HCT116 (cell line): ENCODE results near the gene DHX58. TPM values are rescaled to one million over a fixed set of nuclear protein-coding genes. Genes with fewer than 3 reads are reported as not detected.

Experiments
- ATAC-seq: fragments of 200-7000 bp; cut with Tn5 transposase; 2 replicates; pipeline ENCODE4 v1.9.1; 2020; ENCODE audit warnings: mild to moderate bottlenecking, moderate library complexity
- BruUV-seq: library from RNA; stranded (reverse); fragments of 400-500 nt; replicated peaks from 2 replicates; lab custom pipeline; 2021; lab: Mats Ljungman, UMichigan
- CTCF ChIA-PET: fragments of 300-600 bp; sonication (Branson Sonifier 250); formaldehyde crosslinking; loops from one replicate; lab custom pipeline; 2021; ENCODE audit warnings: antibody characterized with exemption; lab: Charles Lee
- POLR2A ChIA-PET: fragments of 300-600, 350-600 bp; sonication (Branson Sonifier 250); formaldehyde crosslinking; loops from one replicate; lab custom pipeline; 2021; ENCODE audit warnings: antibody characterized with exemption; lab: Charles Lee
- RAD21 ChIA-PET, 2 experiments: fragments of 300-600 bp; sonication (Branson Sonifier 250); formaldehyde crosslinking; loops; one replicate each; lab custom pipeline; 2023; ENCODE audit warnings: low total read pairs in 2 of 2; ENCODE audit not compliant: uncharacterized antibody in 2 of 2, unreplicated experiment in 2 of 2, low non-redundant PET in 1 of 2; lab: Charles Lee
- DNase-seq: peaks from one replicate; pipeline ENCODE4 v3.0.0-alpha.2; 2010; ENCODE audit warnings: low read depth, low spot score
- H2AFZ ChIP-seq: fragments of 200-600 bp; shearing (Covaris generic), sonication (generic); 2 replicates; pipeline ENCODE4 v1.6.1; 2017; ENCODE audit warnings: low read depth, mixed run types, mixed read lengths, antibody characterized with exemption, low read length; ENCODE audit not compliant: poor library complexity, severe bottlenecking
- H3K27ac ChIP-seq: 2 replicates; pipeline ENCODE4 v1.5.1; 2012; ENCODE audit warnings: low read depth, low read length
- H3K27me3 ChIP-seq: fragments of 200-600 bp; sonication (generic); 2 replicates; pipeline ENCODE4 v1.6.1; 2016; ENCODE audit warnings: mixed run types, low read length, mixed read lengths; ENCODE audit not compliant: insufficient read depth
- H3K36me3 ChIP-seq, 2 experiments: fragments of 200-500 bp in 1 of 2; fragments of 200-600 bp in 1 of 2; sonication (Bioruptor generic) in 1 of 2; sonication (generic) in 1 of 2; 2 replicates each; pipeline versions ENCODE4 v1.5.1 to v1.6.1; 2014 to 2016; ENCODE audit warnings: low read length in 2 of 2, inconsistent platforms in 1 of 2, mixed read lengths in 1 of 2, mixed run types in 1 of 2; ENCODE audit not compliant: insufficient read depth in 2 of 2, control insufficient read depth in 1 of 2
- H3K4me1 ChIP-seq, 2 experiments: fragments of 200-600 bp in 1 of 2; sonication (generic) in 1 of 2; 2 replicates each; pipeline versions ENCODE4 v1.5.1 to v1.6.1; 2012 to 2017; ENCODE audit warnings: low read length in 2 of 2, inconsistent platforms in 1 of 2, mild to moderate bottlenecking in 1 of 2, mixed read lengths in 1 of 2, mixed run types in 1 of 2, moderate library complexity in 1 of 2; ENCODE audit not compliant: insufficient read depth in 2 of 2, control insufficient read depth in 1 of 2
- H3K4me2 ChIP-seq: fragments of 200-600 bp; sonication (generic); 2 replicates; pipeline ENCODE4 v1.6.1; 2017; ENCODE audit warnings: mixed run types, low read length, mixed read lengths
- H3K4me3 ChIP-seq, 2 experiments: fragments of 200-600 bp in 1 of 2; sonication (generic) in 1 of 2; replicated peaks in 1 of 2; 2 replicates each; pipeline ENCODE4 v1.5.1; 2011 to 2016; ENCODE audit warnings: low read length in 2 of 2, control low read depth in 1 of 2, low read depth in 1 of 2, mild to moderate bottlenecking in 1 of 2, mixed read lengths in 1 of 2, mixed run types in 1 of 2
- H3K79me2 ChIP-seq: fragments of 200-600 bp; sonication (generic); 2 replicates; pipeline ENCODE4 v1.6.1; 2017; ENCODE audit warnings: mild to moderate bottlenecking, mixed run types, low read length, moderate library complexity, mixed read lengths; ENCODE audit not compliant: insufficient read depth
- H3K9ac ChIP-seq: fragments of 200-600 bp; sonication (generic); 2 replicates; pipeline ENCODE4 v1.6.1; 2016; ENCODE audit warnings: low read length, mixed read lengths
- H3K9me2 ChIP-seq: fragments of 200-600 bp; sonication (generic), shearing (Covaris generic); 2 replicates; pipeline ENCODE4 v1.6.1; 2017; ENCODE audit warnings: mixed run types, mild to moderate bottlenecking, moderate library complexity; ENCODE audit not compliant: insufficient read depth
- H3K9me3 ChIP-seq, 2 experiments: fragments of 200-500 bp in 1 of 2; fragments of 200-600 bp in 1 of 2; sonication (Bioruptor generic) in 1 of 2; sonication (generic) in 1 of 2; 2 replicates each; pipeline ENCODE4 v1.6.1; 2014 to 2017; ENCODE audit warnings: low read length in 2 of 2, mixed read lengths in 2 of 2, inconsistent platforms in 1 of 2, low read depth in 1 of 2, mild to moderate bottlenecking in 1 of 2, mixed run types in 1 of 2, moderate library complexity in 1 of 2; ENCODE audit not compliant: control insufficient read depth in 1 of 2, insufficient read depth in 1 of 2
- H4K20me1 ChIP-seq: fragments of 200-600 bp; sonication (generic), shearing (Covaris generic); 2 replicates; pipeline ENCODE4 v1.6.1; 2017; ENCODE audit warnings: mixed run types, mild to moderate bottlenecking, moderate library complexity; ENCODE audit not compliant: insufficient read depth
- CEBPB ChIP-seq: IDR thresholded peaks from 2 replicates; pipeline ENCODE4 v1.6.1; 2012; ENCODE audit warnings: low read depth
- ELF1 ChIP-seq: IDR thresholded peaks from 2 replicates; pipeline ENCODE4 v1.6.1; 2012; ENCODE audit warnings: low read depth, borderline replicate concordance
- EZH2 ChIP-seq: fragments of 200-600 bp; sonication (generic); IDR thresholded peaks from 2 replicates; pipeline ENCODE4 v1.6.1; 2017; ENCODE audit warnings: antibody characterized with exemption, mixed run types
- EZH2phosphoT487 ChIP-seq: fragments of 200-600 bp; IDR thresholded peaks from 2 replicates; pipeline ENCODE4 v1.6.1; 2018; ENCODE audit warnings: antibody characterized with exemption, borderline replicate concordance
- FOSL1 ChIP-seq: IDR thresholded peaks from 2 replicates; pipeline ENCODE4 v1.6.1; 2012; ENCODE audit warnings: low read depth
- JUND ChIP-seq: IDR thresholded peaks from 2 replicates; pipeline ENCODE4 v1.6.1; 2012
- SP1 ChIP-seq: IDR thresholded peaks from 2 replicates; pipeline ENCODE4 v1.6.1; 2012; ENCODE audit warnings: low read depth
- SRF ChIP-seq: IDR thresholded peaks from 2 replicates; pipeline ENCODE4 v1.6.1; 2012; ENCODE audit warnings: low read depth
- YY1 ChIP-seq: IDR thresholded peaks from 2 replicates; pipeline ENCODE4 v1.6.1; 2011; ENCODE audit warnings: low read length, low read depth, moderate library complexity, mild to moderate bottlenecking; ENCODE audit not compliant: insufficient replicate concordance; ENCODE audit errors: extremely low read depth
- ZFX ChIP-seq: fragments of 450-650 bp; IDR thresholded peaks from 2 replicates; pipeline ENCODE4 v1.6.1; 2017
- intact Hi-C: fragments of 100-400 bp; cut with micrococcal nuclease; formaldehyde crosslinking; loops from 2 replicates; pipeline ENCODE4 v1.10.0; 2022
- total RNA-seq: library from RNA; stranded (reverse); gene quantifications from one replicate; pipeline ENCODE4 v1.2.1, GENCODE V29; 2021; ENCODE audit not compliant: unreplicated experiment
- TF ChIP-seq, protein P1 (sequence below), 3 experiments: fragments of 200-600 bp in 1 of 3; sonication (generic) in 1 of 3; IDR thresholded peaks in 2 of 3; conservative IDR thresholded peaks in 1 of 3; 2 replicates each; pipeline ENCODE4 v1.5.1; 2012 to 2017; ENCODE audit warnings: low read depth in 2 of 3, low read length in 2 of 3, antibody characterized with exemption in 1 of 3, borderline replicate concordance in 1 of 3, control low read depth in 1 of 3, mild to moderate bottlenecking in 1 of 3, mixed read lengths in 1 of 3, mixed run types in 1 of 3, moderate library complexity in 1 of 3; ENCODE audit not compliant: insufficient read depth in 1 of 3
- TF ChIP-seq, protein P2 (sequence below): IDR thresholded peaks from 2 replicates; pipeline ENCODE4 v1.6.1; 2011; ENCODE audit warnings: mild to moderate bottlenecking, low read length, moderate library complexity; ENCODE audit not compliant: insufficient replicate concordance; ENCODE audit errors: extremely low read depth

The DHX58 gene
- total RNA-seq, 1 experiment from 2014 or later: 1.2 TPM

DNA sequence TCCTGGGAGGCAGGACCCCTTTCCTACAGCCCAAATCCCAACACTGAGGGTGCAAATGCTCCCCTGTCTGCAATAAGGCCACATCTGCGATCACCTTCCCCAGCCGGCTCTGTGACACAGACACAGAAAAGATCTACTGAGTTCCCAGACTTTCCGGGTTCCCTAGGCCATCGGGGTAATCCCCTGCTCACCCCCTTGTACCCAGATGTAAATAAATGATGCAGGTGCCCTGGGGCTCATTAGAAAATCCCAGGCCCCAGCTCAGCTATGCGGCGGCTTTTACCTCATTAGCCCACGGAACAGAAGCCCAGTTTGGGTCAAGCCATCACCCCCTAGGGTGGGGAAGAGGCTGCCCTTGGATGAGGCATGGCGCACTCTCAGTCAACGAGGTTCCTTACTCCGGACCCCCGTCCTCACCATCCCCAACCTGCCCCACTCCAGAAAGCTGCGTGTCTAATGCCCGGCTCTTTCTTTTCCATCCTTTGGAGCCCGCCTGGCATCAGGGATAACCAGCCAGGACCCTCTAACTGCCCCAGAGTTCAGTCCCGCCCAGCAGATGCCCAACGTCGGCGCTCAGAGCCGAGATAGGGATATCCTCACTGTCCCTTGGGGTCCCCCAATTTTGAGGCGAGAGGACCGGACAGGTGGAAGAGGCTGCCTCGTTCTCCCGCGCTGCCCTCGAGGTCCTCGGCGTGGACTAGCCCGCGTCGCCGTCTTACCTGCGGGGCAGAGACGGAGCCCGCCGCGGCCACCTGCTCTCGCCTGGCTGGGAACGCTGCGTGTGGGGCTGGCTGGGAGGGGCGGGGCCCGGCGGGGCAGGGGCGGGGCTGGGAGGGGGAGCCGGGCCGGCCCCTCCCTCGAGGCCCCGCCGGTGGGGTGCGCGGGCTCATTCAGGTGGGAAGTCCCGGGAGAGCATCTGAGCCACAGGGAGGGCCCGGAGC lies 14.6 kb downstream of the DHX58 start, which contains the start of gene ZNF385C:
TSS of gene ZNF385C (minus strand) at position 783 of the 941 bp plus-strand sequence. CDS start 35,417 bp downstream, outside the sequence.
- TF ChIP-seq CEBPB: no peak
- no peak for TF ChIP-seq SRF
- no peak for TF ChIP-seq ELF1
- TF ChIP-seq EZH2phosphoT487: no peak
- TF ChIP-seq, protein P1, sequence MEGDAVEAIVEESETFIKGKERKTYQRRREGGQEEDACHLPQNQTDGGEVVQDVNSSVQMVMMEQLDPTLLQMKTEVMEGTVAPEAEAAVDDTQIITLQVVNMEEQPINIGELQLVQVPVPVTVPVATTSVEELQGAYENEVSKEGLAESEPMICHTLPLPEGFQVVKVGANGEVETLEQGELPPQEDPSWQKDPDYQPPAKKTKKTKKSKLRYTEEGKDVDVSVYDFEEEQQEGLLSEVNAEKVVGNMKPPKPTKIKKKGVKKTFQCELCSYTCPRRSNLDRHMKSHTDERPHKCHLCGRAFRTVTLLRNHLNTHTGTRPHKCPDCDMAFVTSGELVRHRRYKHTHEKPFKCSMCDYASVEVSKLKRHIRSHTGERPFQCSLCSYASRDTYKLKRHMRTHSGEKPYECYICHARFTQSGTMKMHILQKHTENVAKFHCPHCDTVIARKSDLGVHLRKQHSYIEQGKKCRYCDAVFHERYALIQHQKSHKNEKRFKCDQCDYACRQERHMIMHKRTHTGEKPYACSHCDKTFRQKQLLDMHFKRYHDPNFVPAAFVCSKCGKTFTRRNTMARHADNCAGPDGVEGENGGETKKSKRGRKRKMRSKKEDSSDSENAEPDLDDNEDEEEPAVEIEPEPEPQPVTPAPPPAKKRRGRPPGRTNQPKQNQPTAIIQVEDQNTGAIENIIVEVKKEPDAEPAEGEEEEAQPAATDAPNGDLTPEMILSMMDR (IDR thresholded peaks at IDR 0.05 in 2 of 3, conservative IDR thresholded peaks at IDR 0.05 in 1 of 3; ENCODE audit: borderline replicate concordance in 1 of 3, insufficient read depth in 1 of 3, low read depth in 2 of 3, low read length in 2 of 3): no peak
- TF ChIP-seq, protein P2, sequence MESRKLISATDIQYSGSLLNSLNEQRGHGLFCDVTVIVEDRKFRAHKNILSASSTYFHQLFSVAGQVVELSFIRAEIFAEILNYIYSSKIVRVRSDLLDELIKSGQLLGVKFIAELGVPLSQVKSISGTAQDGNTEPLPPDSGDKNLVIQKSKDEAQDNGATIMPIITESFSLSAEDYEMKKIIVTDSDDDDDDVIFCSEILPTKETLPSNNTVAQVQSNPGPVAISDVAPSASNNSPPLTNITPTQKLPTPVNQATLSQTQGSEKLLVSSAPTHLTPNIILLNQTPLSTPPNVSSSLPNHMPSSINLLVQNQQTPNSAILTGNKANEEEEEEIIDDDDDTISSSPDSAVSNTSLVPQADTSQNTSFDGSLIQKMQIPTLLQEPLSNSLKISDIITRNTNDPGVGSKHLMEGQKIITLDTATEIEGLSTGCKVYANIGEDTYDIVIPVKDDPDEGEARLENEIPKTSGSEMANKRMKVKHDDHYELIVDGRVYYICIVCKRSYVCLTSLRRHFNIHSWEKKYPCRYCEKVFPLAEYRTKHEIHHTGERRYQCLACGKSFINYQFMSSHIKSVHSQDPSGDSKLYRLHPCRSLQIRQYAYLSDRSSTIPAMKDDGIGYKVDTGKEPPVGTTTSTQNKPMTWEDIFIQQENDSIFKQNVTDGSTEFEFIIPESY: no peak
- TF ChIP-seq YY1: no peak
- no peak for TF ChIP-seq ZFX
- TF ChIP-seq EZH2: no peak
- no peak for TF ChIP-seq JUND
- no peak for TF ChIP-seq SP1
- TF ChIP-seq FOSL1: no peak
- ChIA-PET CTCF (interaction anchor here (0.6 to 0.8 kb wide), 3 partner anchors 30 to 432 kb away, joined by 3 read pairs; no protein-coding TSS in a partner anchor), RAD21 (no interaction called here), POLR2A (interaction anchor here (0.8 kb wide), 1 partner anchor 9 kb away, joined by 3 read pairs; no protein-coding TSS in a partner anchor)
- Histone ChIP-seq H3K36me3 (no peaks in the 10 kb centered on the region), H3K9ac (no peak within 1 kb of the TSS), H4K20me1 (no peaks in the 10 kb centered on the region), H3K9me2 (no peaks in the 10 kb centered on the region), H3K27me3 (no peaks in the 10 kb centered on the region), H3K4me1 (peaks cover 0 to 8% of the 10 kb centered on the region in 2 experiments; a peak in 3 of 4 replicates), H3K9me3 (no peaks in the 10 kb centered on the region), H3K4me2 (no peak within 1 kb of the TSS), H2AFZ (no peak within 1 kb of the TSS), H3K79me2 (no peaks in the 10 kb centered on the region), H3K27ac (no peak within 1 kb of the TSS), H3K4me3 (no peak within 1 kb of the TSS)
- 0 out of 2 replicates have a peak, but pooled peaks have one; percentile 32 for ATAC-seq
- intact Hi-C loops: no loop called here
- BruUV-seq: no TSS peak
- no peak for DNase-seq
